Panc1 (cell line): ENCODE measurements around the gene OR2T34.
"Not testable (repeated sequence)": the region's sequence is repeated elsewhere in the genome, so short reads cannot be mapped to it uniquely, and the experiment has no call there.

ENCODE experiments used
- POLR2AphosphoS5 ChIP-seq: IDR thresholded peaks from 2 replicates; pipeline ENCODE4 v1.6.1; 2012; ENCODE audit warnings: mild to moderate bottlenecking, low read depth, low read length, moderate library complexity
- REST ChIP-seq, 2 experiments: IDR thresholded peaks; 2 replicates each; pipeline ENCODE4 v1.6.1; 2011 to 2012; ENCODE audit warnings: low read depth in 2 of 2, control low read depth in 1 of 2, low read length in 1 of 2, mild to moderate bottlenecking in 1 of 2, moderate library complexity in 1 of 2; ENCODE audit not compliant: insufficient read depth in 1 of 2
- SIN3A ChIP-seq: IDR thresholded peaks from 2 replicates; pipeline ENCODE4 v1.6.1; 2012; ENCODE audit warnings: low read depth, mild to moderate bottlenecking, low read length, moderate library complexity, borderline replicate concordance; ENCODE audit not compliant: insufficient read depth
- TF ChIP-seq, protein P1 (sequence below): fragments of 450-650 bp; IDR thresholded peaks from 2 replicates; pipeline ENCODE4 v1.5.1; 2017; ENCODE audit warnings: mild to moderate bottlenecking

DNA sequence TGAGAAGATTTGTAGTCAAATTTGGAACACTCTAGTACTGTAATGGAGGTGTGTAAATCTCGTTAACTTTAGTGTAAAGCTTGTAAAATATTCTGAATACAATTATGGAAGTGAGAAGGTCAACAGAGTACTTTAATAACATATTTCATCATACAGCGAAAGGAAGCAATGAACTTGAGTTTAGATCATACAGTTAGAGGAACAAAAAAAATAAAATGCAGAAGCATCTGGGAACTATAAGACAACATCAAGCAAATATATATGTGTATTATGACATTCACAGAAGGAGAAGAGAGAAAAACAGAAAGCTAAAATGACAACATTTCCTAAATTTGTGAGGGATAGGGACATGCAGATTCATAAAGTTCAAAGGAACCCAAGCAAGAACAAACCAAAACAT, 5.5 kb downstream of the OR2T34 start:
- TF ChIP-seq, protein P1, sequence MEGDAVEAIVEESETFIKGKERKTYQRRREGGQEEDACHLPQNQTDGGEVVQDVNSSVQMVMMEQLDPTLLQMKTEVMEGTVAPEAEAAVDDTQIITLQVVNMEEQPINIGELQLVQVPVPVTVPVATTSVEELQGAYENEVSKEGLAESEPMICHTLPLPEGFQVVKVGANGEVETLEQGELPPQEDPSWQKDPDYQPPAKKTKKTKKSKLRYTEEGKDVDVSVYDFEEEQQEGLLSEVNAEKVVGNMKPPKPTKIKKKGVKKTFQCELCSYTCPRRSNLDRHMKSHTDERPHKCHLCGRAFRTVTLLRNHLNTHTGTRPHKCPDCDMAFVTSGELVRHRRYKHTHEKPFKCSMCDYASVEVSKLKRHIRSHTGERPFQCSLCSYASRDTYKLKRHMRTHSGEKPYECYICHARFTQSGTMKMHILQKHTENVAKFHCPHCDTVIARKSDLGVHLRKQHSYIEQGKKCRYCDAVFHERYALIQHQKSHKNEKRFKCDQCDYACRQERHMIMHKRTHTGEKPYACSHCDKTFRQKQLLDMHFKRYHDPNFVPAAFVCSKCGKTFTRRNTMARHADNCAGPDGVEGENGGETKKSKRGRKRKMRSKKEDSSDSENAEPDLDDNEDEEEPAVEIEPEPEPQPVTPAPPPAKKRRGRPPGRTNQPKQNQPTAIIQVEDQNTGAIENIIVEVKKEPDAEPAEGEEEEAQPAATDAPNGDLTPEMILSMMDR, result not testable (repeated sequence)
- TF ChIP-seq POLR2AphosphoS5; REST (IDR thresholded peaks at IDR 0.05; ENCODE audit: insufficient read depth in 1 of 2, low read depth in 2 of 2, low read length in 1 of 2); SIN3A: not testable (repeated sequence)
